Liver (tissue), 3 donors: Measurements from ENCODE around the gene SEMA4D.

ENCODE experiments used
- CTCF ChIP-seq: fragments of 150-350 bp; IDR thresholded peaks from 2 replicates; pipeline ENCODE4 v1.5.1; 2017; ENCODE audit warnings: improper control_type of control experiment, low read depth, low read length; ENCODE audit not compliant: missing input control
- RAD21 ChIP-seq, 2 donors: IDR thresholded peaks; 2 replicates each; pipeline ENCODE4 v1.6.1; 2016; ENCODE audit warnings: antibody characterized with exemption in 2 of 2, mild to moderate bottlenecking in 2 of 2
- donor health status: healthy.
- donor health status: healthy.

- TF ChIP-seq CTCF (no peak), RAD21 (IDR thresholded peaks at IDR 0.05) (no peak)
These were observed 58.3 kb downstream of the SEMA4D start for GRCh38 chr9:89439571-89439970.
